Activated CD4-positive, alpha-beta T cell treated with anti-CD3 and anti-CD28 coated beads for 48 hours (primary cell): Measurements from ENCODE around the gene BPNT1.
"Not testable (repeated sequence)": the region's sequence is repeated elsewhere in the genome, so short reads cannot be mapped to it uniquely, and the experiment has no call there.

ENCODE experiments used
- DNase-seq: peaks from one replicate; pipeline ENCODE4 v3.0.0-alpha.2; 2020

The BPNT1 gene, protein sequence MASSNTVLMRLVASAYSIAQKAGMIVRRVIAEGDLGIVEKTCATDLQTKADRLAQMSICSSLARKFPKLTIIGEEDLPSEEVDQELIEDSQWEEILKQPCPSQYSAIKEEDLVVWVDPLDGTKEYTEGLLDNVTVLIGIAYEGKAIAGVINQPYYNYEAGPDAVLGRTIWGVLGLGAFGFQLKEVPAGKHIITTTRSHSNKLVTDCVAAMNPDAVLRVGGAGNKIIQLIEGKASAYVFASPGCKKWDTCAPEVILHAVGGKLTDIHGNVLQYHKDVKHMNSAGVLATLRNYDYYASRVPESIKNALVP

GRCh38 chr1:220089650-220090556, at the start of gene BPNT1:
TSS of gene BPNT1 (minus strand) at chr1:220089788. CDS start at chr1:220079846, 9,942 bp downstream.
- DNase-seq: peak; percentile 98

- DNase-seq: no peak
Observed at GRCh38 chr1:220137019-220137786, 47.6 kb upstream of the BPNT1 start.

GRCh38 chr1:220135755-220136154, 46.2 kb upstream of the BPNT1 start:
- DNase-seq: peak; percentile 44

DNA sequence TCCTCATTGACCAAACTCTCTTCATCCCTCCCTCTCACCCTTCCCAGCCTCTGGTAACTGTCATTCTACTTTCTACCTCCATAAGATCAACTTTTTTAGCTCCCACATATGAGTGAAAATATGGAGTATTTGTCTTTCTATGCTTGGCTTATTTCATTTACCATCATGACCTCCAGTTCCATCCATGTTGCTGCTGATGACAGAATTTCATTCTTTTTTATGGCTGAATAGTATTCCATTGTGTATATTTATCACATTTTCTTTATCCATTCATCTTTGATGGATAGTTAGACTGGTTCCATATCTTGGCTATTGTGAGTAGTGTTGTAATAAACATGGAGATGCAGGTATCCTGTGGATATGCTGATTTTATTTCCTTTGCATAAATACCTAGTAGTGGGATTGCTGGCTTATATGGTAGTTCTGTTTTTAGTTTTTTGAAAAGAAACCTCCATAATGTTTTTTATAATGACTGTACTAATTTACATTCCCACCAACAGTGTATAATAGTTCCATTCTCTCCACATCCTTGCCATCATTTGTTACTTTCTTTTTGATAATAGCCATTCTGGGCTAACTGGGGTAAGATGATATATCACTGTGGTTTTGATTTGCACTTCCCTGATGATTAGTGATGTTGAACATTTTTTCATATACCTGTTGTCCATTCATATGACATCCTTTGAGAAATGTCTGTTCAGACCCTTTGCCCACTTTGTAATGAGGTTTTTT, 40.1 kb upstream of the BPNT1 start:
- no peak for DNase-seq

DNA sequence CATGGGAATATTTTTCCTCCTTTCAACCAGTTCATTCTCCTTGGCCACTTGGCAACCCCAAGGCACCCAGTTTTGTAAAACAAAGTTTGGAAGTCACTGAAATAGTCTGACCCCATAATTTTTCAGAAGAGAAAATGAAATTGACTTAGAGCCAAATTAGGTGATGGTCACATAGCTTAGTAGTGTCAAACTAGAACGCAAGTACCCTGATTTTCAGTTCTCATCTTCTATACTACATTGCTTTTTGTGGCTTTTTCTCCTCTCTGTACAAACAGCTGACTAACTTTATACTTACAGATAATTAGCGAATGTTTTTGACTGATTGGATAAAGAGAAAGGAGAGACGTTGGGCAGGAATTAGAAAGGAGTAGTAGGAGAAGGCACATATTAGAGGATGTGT, 37.5 kb upstream of the BPNT1 start:
- no peak for DNase-seq

GRCh38 chr1:220124542-220124941, 35.0 kb upstream of the BPNT1 start:
- DNase-seq: no peak

GRCh38 chr1:220123889-220124288, 34.3 kb upstream of the BPNT1 start:
- DNase-seq: peak; percentile 29

DNA sequence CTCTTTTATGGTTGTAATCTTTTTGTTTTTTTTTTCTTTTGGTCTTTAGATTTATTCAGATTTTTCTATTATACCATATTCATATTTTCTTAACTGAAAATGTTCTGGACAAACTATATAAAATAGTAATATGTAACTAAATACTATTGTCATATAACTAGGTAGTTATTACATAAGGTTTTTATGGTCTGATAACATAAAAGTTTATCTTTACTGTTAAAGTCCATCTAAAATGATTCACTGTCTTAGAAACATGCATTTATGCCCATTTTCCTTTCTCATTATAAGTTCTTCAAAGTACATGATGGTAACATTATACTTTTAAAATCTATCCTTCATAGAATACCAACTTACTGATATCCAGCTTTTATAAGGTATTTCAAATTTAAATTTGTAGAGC, 33.5 kb upstream of the BPNT1 start:
- DNase-seq: no peak

GRCh38 chr1:220121791-220122530, 32.4 kb upstream of the BPNT1 start:
- DNase-seq: no peak

DNA sequence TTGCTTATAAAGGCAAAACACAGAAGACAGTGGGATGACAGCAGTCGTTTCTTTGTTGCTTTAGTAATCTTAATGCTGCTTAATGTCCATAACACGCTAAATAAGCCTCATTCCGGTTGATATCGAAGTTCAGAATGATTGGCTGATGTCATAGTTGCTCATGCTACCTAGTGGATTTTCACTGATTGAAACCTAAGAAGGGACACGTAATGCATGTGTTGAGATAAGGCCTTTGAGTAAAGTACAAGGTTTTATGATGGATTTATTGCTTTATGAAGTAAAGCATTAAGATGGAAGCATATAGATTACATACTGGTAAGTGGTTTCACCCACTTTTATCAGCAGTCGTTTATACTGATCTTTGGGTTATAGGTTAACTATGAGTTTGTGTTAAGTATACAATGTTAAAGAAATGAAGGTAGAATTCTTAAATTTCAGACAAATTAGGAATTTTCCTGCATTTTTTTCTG, 29.5 kb upstream of the BPNT1 start:
- no peak for DNase-seq

DNA sequence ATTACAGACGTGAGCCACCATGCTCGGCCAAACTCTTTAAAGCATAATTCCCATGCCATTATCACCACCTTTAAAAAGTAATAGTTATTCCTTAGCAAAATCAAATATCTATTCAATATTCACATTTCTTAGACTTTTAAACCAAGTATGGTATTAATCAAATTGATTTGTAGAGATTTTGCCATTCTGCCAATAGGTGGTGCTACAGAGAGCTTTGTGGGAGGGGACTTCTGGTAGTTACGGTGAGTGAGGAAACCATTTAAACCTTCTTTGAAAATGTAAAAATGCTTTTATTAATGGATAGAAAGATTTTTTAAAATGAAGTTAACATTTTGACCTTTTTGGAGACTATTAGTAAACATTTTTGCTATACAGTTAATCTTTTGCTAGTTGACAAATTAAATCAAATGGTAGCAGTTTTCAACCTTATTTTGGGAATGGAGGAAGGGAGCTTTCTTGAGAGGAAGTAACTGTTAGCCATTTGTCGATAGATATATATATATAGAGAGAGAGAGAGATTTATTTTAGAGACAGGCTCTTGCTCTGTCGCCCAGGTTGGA, 23.6 kb upstream of the BPNT1 start:
- peak; percentile 21 for DNase-seq

GRCh38 chr1:220112600-220112999, 23.0 kb upstream of the BPNT1 start:
- DNase-seq: not testable (repeated sequence)

- not testable (repeated sequence) for DNase-seq
Observed at GRCh38 chr1:220110473-220110872, 20.9 kb upstream of the BPNT1 start.

DNA sequence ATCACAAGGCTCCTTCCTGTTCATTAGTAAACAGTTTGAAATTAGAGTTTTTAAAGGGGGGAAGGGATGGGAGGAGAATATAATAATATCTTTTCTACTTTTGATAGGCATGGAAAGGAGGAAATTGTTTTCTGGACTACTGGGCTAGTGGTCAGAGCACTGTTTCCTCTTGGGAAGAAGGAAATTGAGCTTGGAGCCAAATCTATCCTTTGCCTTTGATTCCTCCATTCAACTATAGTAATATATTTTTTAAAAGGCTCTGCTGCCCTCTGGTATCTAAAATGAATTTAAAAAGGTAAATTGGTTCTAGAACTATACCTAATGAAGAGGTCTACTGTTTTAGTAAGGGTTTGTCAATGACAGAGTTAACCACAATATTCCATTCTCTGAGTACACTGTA, 10.2 kb upstream of the BPNT1 start:
- no peak for DNase-seq

DNA sequence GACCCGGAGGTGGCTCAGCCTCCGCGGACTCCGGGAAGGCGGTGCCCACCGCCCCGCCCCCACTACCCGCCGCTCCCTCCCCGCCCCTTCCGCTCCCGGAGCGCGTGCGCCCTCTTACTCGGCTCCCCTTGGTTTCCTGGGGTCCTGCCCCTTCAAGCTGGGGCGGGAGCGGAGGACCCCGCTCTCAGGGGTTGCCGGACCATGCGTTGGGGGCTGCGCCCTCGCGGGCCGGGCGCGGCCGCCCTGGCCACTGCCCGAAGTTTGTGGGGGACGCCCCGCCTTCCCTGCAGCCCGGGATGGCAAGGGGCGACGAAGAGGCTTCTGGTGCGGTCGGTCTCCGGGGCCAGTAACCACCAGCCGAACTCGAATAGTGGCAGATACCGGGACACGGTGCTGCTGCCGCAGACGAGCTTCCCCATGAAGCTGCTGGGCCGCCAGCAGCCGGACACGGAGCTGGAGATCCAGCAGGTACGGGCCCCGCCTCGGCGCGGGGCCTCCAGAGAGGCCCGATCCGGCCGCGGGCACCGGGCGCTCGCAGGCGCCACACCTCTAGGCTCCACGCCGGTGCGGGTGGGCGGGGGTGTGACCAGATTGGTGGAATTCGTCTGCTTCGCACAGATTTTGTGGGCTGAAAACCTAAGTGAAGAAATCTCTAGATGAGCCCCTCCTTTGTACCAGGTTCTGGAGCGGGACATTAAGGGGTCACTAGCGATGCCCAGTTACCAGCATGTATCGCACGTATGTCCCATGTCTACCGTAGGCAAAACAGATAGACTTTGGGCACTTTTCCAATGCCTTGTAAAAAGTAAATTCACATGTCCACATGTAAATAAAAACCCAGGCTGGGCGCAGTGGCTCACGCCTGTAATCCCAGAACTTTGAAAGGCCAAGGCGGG, 4.7 kb upstream of the BPNT1 start, which contains the start of gene IARS2:
Gene IARS2, plus strand, starts transcription at position 117 of the 896 bp plus-strand sequence. Its CDS starts 85 bp downstream, at position 202.
- DNase-seq: peak; percentile 95

DNA sequence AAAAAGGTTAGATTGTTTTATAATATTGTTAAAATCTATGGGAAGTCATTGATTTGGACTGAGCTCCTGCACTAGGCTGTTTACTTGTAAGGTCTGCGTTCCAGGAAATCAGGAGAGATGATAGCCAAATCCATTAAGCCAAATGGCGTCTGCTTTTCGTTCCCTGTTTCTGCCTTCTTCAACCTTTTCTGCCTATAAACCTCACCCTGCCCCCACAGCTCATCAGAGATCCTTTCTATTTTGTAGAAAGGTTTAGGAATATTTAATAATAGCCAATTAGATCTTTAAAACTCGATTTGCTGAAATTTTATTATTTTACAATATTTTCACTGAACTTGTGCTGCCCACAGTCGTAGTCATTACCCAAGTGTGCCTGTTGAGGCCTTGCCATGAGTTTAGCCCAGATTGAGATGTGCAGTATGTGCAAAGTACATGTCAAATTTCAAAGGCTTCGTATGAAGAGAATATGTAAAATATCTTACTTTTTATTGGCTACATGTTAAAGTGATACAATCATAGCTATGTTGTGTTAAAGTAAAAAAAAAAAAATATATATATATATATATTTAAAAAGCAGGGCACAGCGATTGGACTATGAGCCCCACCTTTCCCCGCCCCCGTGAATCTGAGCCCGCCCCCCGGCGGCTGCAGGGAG, 3.9 kb upstream of the BPNT1 start:
- no peak for DNase-seq

GRCh38 chr1:220092694-220093093, 3.1 kb upstream of the BPNT1 start:
- no peak for DNase-seq

- DNase-seq: peak; percentile 13
Observed at GRCh38 chr1:220086261-220086686, 3.3 kb downstream of the BPNT1 start.

DNA sequence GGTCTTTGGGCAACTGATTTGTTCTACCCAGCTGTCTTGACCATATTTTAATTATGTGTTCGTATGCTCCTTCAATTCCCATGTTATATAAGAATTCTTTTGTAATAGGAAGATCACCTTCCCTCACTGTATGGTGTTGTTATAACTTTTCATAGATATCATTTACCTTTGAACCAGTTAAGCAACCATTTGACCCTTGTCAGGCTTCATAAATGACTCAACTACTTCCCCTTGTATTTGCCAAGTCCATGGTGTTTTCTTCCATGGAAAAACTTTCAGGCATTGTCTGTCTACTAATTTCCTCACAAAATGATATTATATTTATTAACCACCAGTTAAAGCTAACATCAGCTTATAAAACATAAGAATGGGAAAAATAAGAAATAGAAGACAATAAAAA, 5.1 kb downstream of the BPNT1 start:
- no peak for DNase-seq
